MV-4-11 (cell line): Measurements from ENCODE around the gene CYB5R2.
"Not testable (repeated sequence)": the region's sequence is repeated elsewhere in the genome, so short reads cannot be mapped to it uniquely, and the experiment has no call there.

Experiments
- DNase-seq: peaks from one replicate; lab custom pipeline; 2025; lab: John Stamatoyannopoulos, UW

The CYB5R2 gene

GRCh38 chr11:7668911-7669310 is 4.4 kb downstream of the CYB5R2 start:
- no peak for DNase-seq

- no peak for DNase-seq
Measured at GRCh38 chr11:7668464-7668863, 4.8 kb downstream of the CYB5R2 start.

- DNase-seq, result no peak
Measured at GRCh38 chr11:7667460-7667859, 5.8 kb downstream of the CYB5R2 start.

GRCh38 chr11:7666292-7666866 is 6.9 kb downstream of the CYB5R2 start:
- no peak for DNase-seq

- DNase-seq, result peak; percentile 40
Measured at GRCh38 chr11:7665473-7666291, 7.6 kb downstream of the CYB5R2 start.

- DNase-seq, result no peak
Measured at GRCh38 chr11:7664867-7665266, 8.4 kb downstream of the CYB5R2 start.

GRCh38 chr11:7663531-7663930 is 9.8 kb downstream of the CYB5R2 start:
- DNase-seq, result not testable (repeated sequence)

- DNase-seq, result peak; percentile 34
Measured at GRCh38 chr11:7657306-7658025, 15.8 kb downstream of the CYB5R2 start.

- no peak for DNase-seq
Measured at GRCh38 chr11:7656704-7657103, 16.6 kb downstream of the CYB5R2 start.

GRCh38 chr11:7655253-7656217 is 17.8 kb downstream of the CYB5R2 start:
- DNase-seq, result no peak

- DNase-seq, result no peak
Measured at GRCh38 chr11:7654195-7654705, 19.1 kb downstream of the CYB5R2 start.

GRCh38 chr11:7651700-7652099 is 21.6 kb downstream of the CYB5R2 start:
- no peak for DNase-seq

- DNase-seq, result peak; percentile 79
Measured at GRCh38 chr11:7651140-7651551, 22.2 kb downstream of the CYB5R2 start.

GRCh38 chr11:7648264-7648663 is 25.0 kb downstream of the CYB5R2 start:
- no peak for DNase-seq

GRCh38 chr11:7646866-7647265 is 26.4 kb downstream of the CYB5R2 start:
- DNase-seq, result no peak

- DNase-seq, result no peak
Measured at GRCh38 chr11:7645206-7645605, 28.1 kb downstream of the CYB5R2 start.

GRCh38 chr11:7643314-7643713 is 30.0 kb downstream of the CYB5R2 start:
- DNase-seq, result no peak

GRCh38 chr11:7642747-7643146 is 30.6 kb downstream of the CYB5R2 start:
- no peak for DNase-seq

GRCh38 chr11:7640816-7641215 is 32.5 kb downstream of the CYB5R2 start:
- DNase-seq, result no peak

GRCh38 chr11:7639643-7640025 is 33.7 kb downstream of the CYB5R2 start:
- no peak for DNase-seq
